ENCODE data around the gene PRKCE.

- TF ChIP-seq, protein P1, sequence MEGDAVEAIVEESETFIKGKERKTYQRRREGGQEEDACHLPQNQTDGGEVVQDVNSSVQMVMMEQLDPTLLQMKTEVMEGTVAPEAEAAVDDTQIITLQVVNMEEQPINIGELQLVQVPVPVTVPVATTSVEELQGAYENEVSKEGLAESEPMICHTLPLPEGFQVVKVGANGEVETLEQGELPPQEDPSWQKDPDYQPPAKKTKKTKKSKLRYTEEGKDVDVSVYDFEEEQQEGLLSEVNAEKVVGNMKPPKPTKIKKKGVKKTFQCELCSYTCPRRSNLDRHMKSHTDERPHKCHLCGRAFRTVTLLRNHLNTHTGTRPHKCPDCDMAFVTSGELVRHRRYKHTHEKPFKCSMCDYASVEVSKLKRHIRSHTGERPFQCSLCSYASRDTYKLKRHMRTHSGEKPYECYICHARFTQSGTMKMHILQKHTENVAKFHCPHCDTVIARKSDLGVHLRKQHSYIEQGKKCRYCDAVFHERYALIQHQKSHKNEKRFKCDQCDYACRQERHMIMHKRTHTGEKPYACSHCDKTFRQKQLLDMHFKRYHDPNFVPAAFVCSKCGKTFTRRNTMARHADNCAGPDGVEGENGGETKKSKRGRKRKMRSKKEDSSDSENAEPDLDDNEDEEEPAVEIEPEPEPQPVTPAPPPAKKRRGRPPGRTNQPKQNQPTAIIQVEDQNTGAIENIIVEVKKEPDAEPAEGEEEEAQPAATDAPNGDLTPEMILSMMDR (IDR thresholded peaks at IDR 0.05) = no peak
- TF ChIP-seq POLR2AphosphoS5 (IDR thresholded peaks at IDR 0.05) (no peak), POLR2A (IDR thresholded peaks at IDR 0.05) (no peak)
Measured at GRCh38 chr2:45794134-45794617, 142.7 kb downstream of the PRKCE start.
